KOPT-K1 (cell line): Measurements from ENCODE around the gene SFT2D2.

Source experiments
- H3K27ac ChIP-seq: fragments of 200-600 bp; sonication (generic); 2 replicates; pipeline ENCODE4 v1.5.1; 2016; ENCODE audit warnings: antibody characterized with exemption, mild to moderate bottlenecking, low read depth, low read length; ENCODE audit not compliant: poor library complexity, severe bottlenecking
- H3K36me3 ChIP-seq: fragments of 200-600 bp; sonication (generic); 2 replicates; pipeline ENCODE4 v1.5.1; 2017; ENCODE audit warnings: antibody characterized with exemption, mild to moderate bottlenecking, low read length, moderate library complexity; ENCODE audit not compliant: insufficient read depth
- H3K9me3 ChIP-seq: fragments of 200-600 bp; sonication (generic); 2 replicates; pipeline ENCODE4 v1.5.1; 2017; ENCODE audit warnings: antibody characterized with exemption, low read length, mild to moderate bottlenecking; ENCODE audit not compliant: insufficient read depth, poor library complexity, severe bottlenecking

Gene SFT2D2

GRCh38 chr1:168298446-168298845, 72.6 kb downstream of the SFT2D2 start:
- no peaks in the 10 kb centered on the region for H3K9me3 ChIP-seq
- H3K36me3 ChIP-seq, result no peaks in the 10 kb centered on the region
- H3K27ac ChIP-seq, result no peak overlapping the region

- Histone ChIP-seq H3K9me3 (no peaks in the 10 kb centered on the region), H3K27ac (no peak overlapping the region), H3K36me3 (no peaks in the 10 kb centered on the region)
Measured at GRCh38 chr1:168300626-168301025, 74.8 kb downstream of the SFT2D2 start.

GRCh38 chr1:168301664-168302320, 76.0 kb downstream of the SFT2D2 start:
- H3K27ac ChIP-seq, result no peak overlapping the region
- H3K9me3 ChIP-seq, result no peaks in the 10 kb centered on the region
- H3K36me3 ChIP-seq, result no peaks in the 10 kb centered on the region
